Measurements from ENCODE around the gene JARID2. TPM values are rescaled to one million over a fixed set of nuclear protein-coding genes. Genes with fewer than 3 reads are reported as not detected.

The JARID2 gene
- total RNA-seq, 3 donors from 2014 or later, result 10.6 to 11.8 (median 11.4) TPM

GRCh38 chr6:15501826-15502445 lies 256.1 kb downstream of the JARID2 start:
- TF ChIP-seq, protein P1, sequence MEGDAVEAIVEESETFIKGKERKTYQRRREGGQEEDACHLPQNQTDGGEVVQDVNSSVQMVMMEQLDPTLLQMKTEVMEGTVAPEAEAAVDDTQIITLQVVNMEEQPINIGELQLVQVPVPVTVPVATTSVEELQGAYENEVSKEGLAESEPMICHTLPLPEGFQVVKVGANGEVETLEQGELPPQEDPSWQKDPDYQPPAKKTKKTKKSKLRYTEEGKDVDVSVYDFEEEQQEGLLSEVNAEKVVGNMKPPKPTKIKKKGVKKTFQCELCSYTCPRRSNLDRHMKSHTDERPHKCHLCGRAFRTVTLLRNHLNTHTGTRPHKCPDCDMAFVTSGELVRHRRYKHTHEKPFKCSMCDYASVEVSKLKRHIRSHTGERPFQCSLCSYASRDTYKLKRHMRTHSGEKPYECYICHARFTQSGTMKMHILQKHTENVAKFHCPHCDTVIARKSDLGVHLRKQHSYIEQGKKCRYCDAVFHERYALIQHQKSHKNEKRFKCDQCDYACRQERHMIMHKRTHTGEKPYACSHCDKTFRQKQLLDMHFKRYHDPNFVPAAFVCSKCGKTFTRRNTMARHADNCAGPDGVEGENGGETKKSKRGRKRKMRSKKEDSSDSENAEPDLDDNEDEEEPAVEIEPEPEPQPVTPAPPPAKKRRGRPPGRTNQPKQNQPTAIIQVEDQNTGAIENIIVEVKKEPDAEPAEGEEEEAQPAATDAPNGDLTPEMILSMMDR (IDR thresholded peaks at IDR 0.05), result no peak
- Histone ChIP-seq H3K4me3 (no peak overlapping the region), H3K4me1 (ENCODE audit: low read depth) (no peaks in the 10 kb centered on the region), H3K36me3 (ENCODE audit: low read depth) (no peaks in the 10 kb centered on the region), H3K9me3 (no peaks in the 10 kb centered on the region)
- ATAC-seq (no peak), DNase-seq (peak in 2 of 3 donors; percentile 30 to 39)
- intact Hi-C loops (cut with DNase I, micrococcal nuclease), result loop anchor here in 1 of 2 donors (10.0 kb wide), 1 partner anchor 123 kb away; no protein-coding TSS in a partner anchor

- intact Hi-C loops (cut with DNase I, micrococcal nuclease), result loop anchor here in 1 of 2 donors (10.0 kb wide), 1 partner anchor 122 kb away; no protein-coding TSS in a partner anchor
- Histone ChIP-seq H3K4me3 (no peak overlapping the region), H3K36me3 (ENCODE audit: low read depth) (no peaks in the 10 kb centered on the region), H3K4me1 (ENCODE audit: low read depth) (no peaks in the 10 kb centered on the region), H3K9me3 (no peaks in the 10 kb centered on the region)
- no peak for ATAC-seq
- DNase-seq, result no peak
- TF ChIP-seq, protein P1 (IDR thresholded peaks at IDR 0.05), result no peak
Measured at GRCh38 chr6:15502446-15503345, 256.8 kb downstream of the JARID2 start.

GRCh38 chr6:15503346-15503680 lies 257.4 kb downstream of the JARID2 start:
- Histone ChIP-seq H3K4me3 (no peak overlapping the region), H3K36me3 (ENCODE audit: low read depth) (no peaks in the 10 kb centered on the region), H3K9me3 (no peaks in the 10 kb centered on the region), H3K4me1 (ENCODE audit: low read depth) (no peaks in the 10 kb centered on the region)
- ATAC-seq (no peak), DNase-seq (no peak)
- TF ChIP-seq, protein P1 (IDR thresholded peaks at IDR 0.05), result no peak
- intact Hi-C loops (cut with DNase I, micrococcal nuclease), result loop anchor here in 1 of 2 donors (10.0 kb wide), 1 partner anchor 121 kb away; no protein-coding TSS in a partner anchor

DNA sequence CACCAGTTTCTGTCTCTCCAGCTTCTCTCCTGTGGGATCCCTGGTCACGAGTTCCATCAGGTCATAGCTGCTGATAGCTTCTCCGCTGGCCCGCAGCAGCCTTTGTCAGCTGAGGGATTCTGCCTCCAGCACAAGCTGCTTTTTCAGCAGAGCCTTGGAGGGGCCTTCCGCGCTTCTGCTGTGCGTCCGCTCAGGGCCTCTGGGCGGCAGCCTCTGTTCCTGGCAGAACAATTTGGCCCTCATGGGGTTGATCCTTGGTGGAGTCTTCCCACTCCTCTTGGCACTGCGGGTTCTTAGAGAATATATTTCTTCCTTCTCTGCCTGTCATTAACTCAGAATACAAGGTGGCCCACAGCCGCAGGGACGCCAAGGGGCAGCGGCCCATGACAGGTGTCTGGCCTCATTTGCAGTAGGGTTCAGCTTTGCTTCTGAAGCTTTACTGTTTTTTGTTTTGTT lies 258.2 kb downstream of the JARID2 start:
- ATAC-seq (no peak), DNase-seq (peak in 1 of 3 donors; percentile 46)
- intact Hi-C loops (cut with DNase I, micrococcal nuclease), result loop anchor here in 1 of 2 donors (10.0 kb wide), 1 partner anchor 121 kb away; no protein-coding TSS in a partner anchor
- Histone ChIP-seq H3K36me3 (ENCODE audit: low read depth) (no peaks in the 10 kb centered on the region), H3K4me1 (ENCODE audit: low read depth) (no peaks in the 10 kb centered on the region), H3K4me3 (no peak overlapping the region), H3K9me3 (no peaks in the 10 kb centered on the region)
- TF ChIP-seq, protein P1 (IDR thresholded peaks at IDR 0.05), result no peak

DNA sequence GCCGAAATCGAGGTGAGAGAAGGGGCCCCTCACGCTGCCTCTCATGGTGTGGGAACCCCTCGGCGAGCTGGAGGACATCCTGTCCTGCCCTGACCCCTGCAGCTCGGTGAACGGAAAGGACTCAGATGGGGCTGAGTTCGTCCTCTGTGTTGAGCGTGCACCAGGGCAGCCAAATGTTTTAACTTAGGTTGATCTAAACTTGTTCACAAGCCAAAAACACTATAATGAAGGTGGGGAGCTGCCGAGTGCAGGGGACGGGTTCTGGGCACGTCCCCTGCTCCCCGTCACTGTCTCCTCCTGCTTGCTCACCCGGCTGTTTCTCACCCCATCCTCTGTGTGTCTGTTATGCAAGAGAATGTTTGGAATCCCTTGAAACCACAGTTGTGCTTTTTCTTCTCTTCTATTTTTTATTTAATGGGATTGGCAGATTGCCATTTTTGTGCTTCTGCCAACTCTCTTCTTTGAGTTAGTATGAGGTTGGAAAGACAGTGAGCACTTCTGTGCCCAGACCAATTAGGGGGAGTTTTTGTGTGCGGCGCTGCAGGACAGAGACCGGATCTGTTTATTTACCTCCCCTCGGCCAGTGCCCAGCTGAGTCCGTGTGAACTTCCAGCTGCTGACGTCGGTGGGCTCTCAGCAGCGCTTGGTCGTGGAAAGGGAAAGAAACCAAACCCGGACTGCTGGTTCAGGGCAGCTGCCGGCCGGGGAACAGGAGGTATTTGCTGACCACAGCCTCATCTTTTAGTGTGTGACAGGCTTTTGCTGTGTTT lies 258.9 kb downstream of the JARID2 start:
- DNase-seq (peak; percentile 39 to 71 (median 48)), ATAC-seq (peak; percentile 47)
- no peaks in the 10 kb centered on the region for H3K36me3 ChIP-seq (ENCODE audit: low read depth)
- no peak overlapping the region for H3K4me3 ChIP-seq
- H3K4me1 ChIP-seq (ENCODE audit: low read depth), result no peaks in the 10 kb centered on the region
- H3K9me3 ChIP-seq, result no peaks in the 10 kb centered on the region
- intact Hi-C loops (cut with DNase I, micrococcal nuclease), result loop anchor here in 1 of 2 donors (10.0 kb wide), 1 partner anchor 120 kb away; no protein-coding TSS in a partner anchor
- TF ChIP-seq, protein P1 (IDR thresholded peaks at IDR 0.05), result no peak

Measured in mucosa of descending colon (tissue), 3 donors.